WTC11 (cell line): ENCODE data around the gene BEGAIN.

Experiments used
- GABPB1 ChIP-seq: sonication (generic); formaldehyde crosslinking; IDR thresholded peaks from 2 replicates; pipeline ENCODE4 v1.8.1; 2023; ENCODE audit warnings: mild to moderate bottlenecking, missing genetic modification reagents
- HMGA2 ChIP-seq: fragments of 250-450 bp; sonication (Bioruptor Pico); IDR thresholded peaks from 2 replicates; pipeline ENCODE4 v1.4.0; 2021; ENCODE audit warnings: mild to moderate bottlenecking, moderate library complexity
- TF ChIP-seq, protein P1 (sequence below): sonication (generic); formaldehyde crosslinking; IDR thresholded peaks from 2 replicates; pipeline ENCODE4 v1.8.1; 2023; ENCODE audit warnings: mild to moderate bottlenecking, missing genetic modification reagents, borderline replicate concordance
- TF ChIP-seq, protein P2 (sequence below): fragments of 200-600 bp; IDR thresholded peaks from 2 replicates; pipeline ENCODE4 v1.8.0; 2022; ENCODE audit warnings: antibody characterized with exemption
- TF ChIP-seq, protein P3 (sequence below): sonication (generic); formaldehyde crosslinking; IDR thresholded peaks from 2 replicates; pipeline ENCODE4 v1.8.0; 2022; ENCODE audit warnings: mild to moderate bottlenecking, missing genetic modification reagents
- TF ChIP-seq, protein P4 (sequence below): sonication (generic); formaldehyde crosslinking; IDR thresholded peaks from 2 replicates; pipeline ENCODE4 v1.8.1; 2023; ENCODE audit warnings: mild to moderate bottlenecking, missing genetic modification reagents

DNA sequence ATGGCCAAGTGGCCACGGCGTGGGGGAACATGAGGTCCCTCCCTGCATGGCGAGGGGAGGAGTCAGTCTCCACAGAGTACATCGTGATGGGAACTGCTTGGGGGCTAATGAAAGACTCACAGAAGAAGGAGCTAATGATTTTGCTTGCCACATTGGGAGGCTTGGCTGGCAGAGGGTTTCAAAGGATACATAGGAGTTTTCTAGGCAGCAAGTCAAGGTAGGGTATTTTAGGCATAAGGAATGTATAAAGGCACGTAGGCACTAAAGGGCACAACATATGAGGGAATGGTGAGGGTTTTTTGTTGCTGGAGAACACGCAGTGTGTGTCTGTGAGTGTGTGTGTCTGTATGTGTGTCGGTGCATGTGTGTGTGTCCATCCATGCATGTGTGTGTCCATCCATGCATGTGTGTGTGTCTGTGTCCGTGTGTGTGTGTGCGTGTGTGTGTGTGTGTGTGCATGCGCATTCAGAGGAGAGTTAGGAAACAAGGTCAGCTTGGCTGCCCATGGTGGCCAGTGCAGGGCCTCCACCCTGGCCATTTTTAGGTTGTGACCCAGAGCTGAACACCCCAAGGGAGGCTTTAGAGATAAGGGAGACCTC is 84.5 kb downstream of the BEGAIN start:
- TF ChIP-seq, protein P1, sequence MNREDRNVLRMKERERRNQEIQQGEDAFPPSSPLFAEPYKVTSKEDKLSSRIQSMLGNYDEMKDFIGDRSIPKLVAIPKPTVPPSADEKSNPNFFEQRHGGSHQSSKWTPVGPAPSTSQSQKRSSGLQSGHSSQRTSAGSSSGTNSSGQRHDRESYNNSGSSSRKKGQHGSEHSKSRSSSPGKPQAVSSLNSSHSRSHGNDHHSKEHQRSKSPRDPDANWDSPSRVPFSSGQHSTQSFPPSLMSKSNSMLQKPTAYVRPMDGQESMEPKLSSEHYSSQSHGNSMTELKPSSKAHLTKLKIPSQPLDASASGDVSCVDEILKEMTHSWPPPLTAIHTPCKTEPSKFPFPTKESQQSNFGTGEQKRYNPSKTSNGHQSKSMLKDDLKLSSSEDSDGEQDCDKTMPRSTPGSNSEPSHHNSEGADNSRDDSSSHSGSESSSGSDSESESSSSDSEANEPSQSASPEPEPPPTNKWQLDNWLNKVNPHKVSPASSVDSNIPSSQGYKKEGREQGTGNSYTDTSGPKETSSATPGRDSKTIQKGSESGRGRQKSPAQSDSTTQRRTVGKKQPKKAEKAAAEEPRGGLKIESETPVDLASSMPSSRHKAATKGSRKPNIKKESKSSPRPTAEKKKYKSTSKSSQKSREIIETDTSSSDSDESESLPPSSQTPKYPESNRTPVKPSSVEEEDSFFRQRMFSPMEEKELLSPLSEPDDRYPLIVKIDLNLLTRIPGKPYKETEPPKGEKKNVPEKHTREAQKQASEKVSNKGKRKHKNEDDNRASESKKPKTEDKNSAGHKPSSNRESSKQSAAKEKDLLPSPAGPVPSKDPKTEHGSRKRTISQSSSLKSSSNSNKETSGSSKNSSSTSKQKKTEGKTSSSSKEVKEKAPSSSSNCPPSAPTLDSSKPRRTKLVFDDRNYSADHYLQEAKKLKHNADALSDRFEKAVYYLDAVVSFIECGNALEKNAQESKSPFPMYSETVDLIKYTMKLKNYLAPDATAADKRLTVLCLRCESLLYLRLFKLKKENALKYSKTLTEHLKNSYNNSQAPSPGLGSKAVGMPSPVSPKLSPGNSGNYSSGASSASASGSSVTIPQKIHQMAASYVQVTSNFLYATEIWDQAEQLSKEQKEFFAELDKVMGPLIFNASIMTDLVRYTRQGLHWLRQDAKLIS = no peak
- TF ChIP-seq GABPB1 (CRISPR knock-in tag) (no peak), HMGA2 (CRISPR knock-in tag) (no peak)
- TF ChIP-seq, protein P2, sequence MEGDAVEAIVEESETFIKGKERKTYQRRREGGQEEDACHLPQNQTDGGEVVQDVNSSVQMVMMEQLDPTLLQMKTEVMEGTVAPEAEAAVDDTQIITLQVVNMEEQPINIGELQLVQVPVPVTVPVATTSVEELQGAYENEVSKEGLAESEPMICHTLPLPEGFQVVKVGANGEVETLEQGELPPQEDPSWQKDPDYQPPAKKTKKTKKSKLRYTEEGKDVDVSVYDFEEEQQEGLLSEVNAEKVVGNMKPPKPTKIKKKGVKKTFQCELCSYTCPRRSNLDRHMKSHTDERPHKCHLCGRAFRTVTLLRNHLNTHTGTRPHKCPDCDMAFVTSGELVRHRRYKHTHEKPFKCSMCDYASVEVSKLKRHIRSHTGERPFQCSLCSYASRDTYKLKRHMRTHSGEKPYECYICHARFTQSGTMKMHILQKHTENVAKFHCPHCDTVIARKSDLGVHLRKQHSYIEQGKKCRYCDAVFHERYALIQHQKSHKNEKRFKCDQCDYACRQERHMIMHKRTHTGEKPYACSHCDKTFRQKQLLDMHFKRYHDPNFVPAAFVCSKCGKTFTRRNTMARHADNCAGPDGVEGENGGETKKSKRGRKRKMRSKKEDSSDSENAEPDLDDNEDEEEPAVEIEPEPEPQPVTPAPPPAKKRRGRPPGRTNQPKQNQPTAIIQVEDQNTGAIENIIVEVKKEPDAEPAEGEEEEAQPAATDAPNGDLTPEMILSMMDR = no peak
- TF ChIP-seq, protein P3, sequence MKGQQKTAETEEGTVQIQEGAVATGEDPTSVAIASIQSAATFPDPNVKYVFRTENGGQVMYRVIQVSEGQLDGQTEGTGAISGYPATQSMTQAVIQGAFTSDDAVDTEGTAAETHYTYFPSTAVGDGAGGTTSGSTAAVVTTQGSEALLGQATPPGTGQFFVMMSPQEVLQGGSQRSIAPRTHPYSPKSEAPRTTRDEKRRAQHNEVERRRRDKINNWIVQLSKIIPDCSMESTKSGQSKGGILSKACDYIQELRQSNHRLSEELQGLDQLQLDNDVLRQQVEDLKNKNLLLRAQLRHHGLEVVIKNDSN (CRISPR knock-in tag) = no peak
- TF ChIP-seq, protein P4, sequence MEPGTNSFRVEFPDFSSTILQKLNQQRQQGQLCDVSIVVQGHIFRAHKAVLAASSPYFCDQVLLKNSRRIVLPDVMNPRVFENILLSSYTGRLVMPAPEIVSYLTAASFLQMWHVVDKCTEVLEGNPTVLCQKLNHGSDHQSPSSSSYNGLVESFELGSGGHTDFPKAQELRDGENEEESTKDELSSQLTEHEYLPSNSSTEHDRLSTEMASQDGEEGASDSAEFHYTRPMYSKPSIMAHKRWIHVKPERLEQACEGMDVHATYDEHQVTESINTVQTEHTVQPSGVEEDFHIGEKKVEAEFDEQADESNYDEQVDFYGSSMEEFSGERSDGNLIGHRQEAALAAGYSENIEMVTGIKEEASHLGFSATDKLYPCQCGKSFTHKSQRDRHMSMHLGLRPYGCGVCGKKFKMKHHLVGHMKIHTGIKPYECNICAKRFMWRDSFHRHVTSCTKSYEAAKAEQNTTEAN (CRISPR knock-in tag) = no peak
